Activated CD4-positive, alpha-beta memory T cell treated with anti-CD3 and anti-CD28 coated beads for 36 hours (primary cell): ENCODE measurements around the gene TXNDC16. TPM values are rescaled to one million over a fixed set of nuclear protein-coding genes. Genes with fewer than 3 reads are reported as not detected.
A peak's percentile ranks its signal among the peaks of the same experiment; 100 is the strongest.

Experiments used
- CTCF ChIA-PET: fragments of 350-600 bp; sonication (Branson Sonifier 250); formaldehyde crosslinking; loops from one replicate; lab custom pipeline; 2021; ENCODE audit warnings: antibody characterized with exemption, inconsistent platforms; lab: Charles Lee
- POLR2A ChIA-PET: fragments of 350-600 bp; sonication (Branson Sonifier 250); formaldehyde crosslinking; loops from one replicate; lab custom pipeline; 2021; ENCODE audit warnings: antibody characterized with exemption; lab: Charles Lee
- DNase-seq: peaks from one replicate; pipeline ENCODE4 v3.0.0-alpha.2; 2020
- H3K27ac Mint-ChIP-seq: one replicate; pipeline ENCODE4 v1.8.0; 2021; ENCODE audit warnings: mixed read lengths
- H3K27me3 Mint-ChIP-seq: one replicate; pipeline ENCODE4 v1.8.0; 2021; ENCODE audit warnings: mixed read lengths
- H3K36me3 Mint-ChIP-seq: one replicate; pipeline ENCODE4 v1.8.0; 2021; ENCODE audit warnings: mixed read lengths
- H3K4me1 Mint-ChIP-seq: one replicate; pipeline ENCODE4 v1.8.0; 2021; ENCODE audit warnings: low read depth, mixed read lengths
- H3K4me3 Mint-ChIP-seq: one replicate; pipeline ENCODE4 v1.8.0; 2021; ENCODE audit warnings: mild to moderate bottlenecking, mixed read lengths
- H3K9me3 Mint-ChIP-seq: one replicate; pipeline ENCODE4 v1.8.0; 2021; ENCODE audit warnings: mixed read lengths
- intact Hi-C: fragments of 100-400 bp; cut with micrococcal nuclease; formaldehyde crosslinking; loops from one replicate; pipeline ENCODE4 v1.15.1; 2023
- total RNA-seq, 2 experiments: library from RNA; stranded (reverse); gene quantifications; one replicate each; pipeline ENCODE4 v1.2.3, GENCODE V29; 2021

Gene TXNDC16
- total RNA-seq, 2 experiments from 2014 or later, result 4.3 to 4.8 TPM

GRCh38 chr14:52402812-52403526, 149.3 kb downstream of the TXNDC16 start:
- peak; percentile 51 for DNase-seq
- Mint-ChIP-seq H3K27ac (peak overlapping the region; percentile 16), H3K4me3 (no peak overlapping the region), H3K27me3 (peaks cover 15% of the 10 kb centered on the region), H3K4me1 (peaks cover 59% of the 10 kb centered on the region), H3K9me3 (no peaks in the 10 kb centered on the region), H3K36me3 (peaks cover 4% of the 10 kb centered on the region)
- ChIA-PET POLR2A (interaction anchor here (1.3 to 1.4 kb wide), 3 partner anchors 10 to 78 kb away, joined by 3 to 6 read pairs (median 5); no protein-coding TSS in a partner anchor), CTCF (interaction anchor here (0.6 to 1.6 kb wide), 5 partner anchors 9 to 97 kb away, joined by 3 to 7 read pairs (median 4); no protein-coding TSS in a partner anchor)
- intact Hi-C loops, result loop anchor here (1.0 to 10.0 kb wide), 6 partner anchors 10 to 558 kb away; partner anchors contain the start of genes GPR137C and TXNDC16

GRCh38 chr14:52400846-52401245, 151.5 kb downstream of the TXNDC16 start:
- Mint-ChIP-seq H3K4me1 (peaks cover 57% of the 10 kb centered on the region), H3K36me3 (peaks cover 2% of the 10 kb centered on the region), H3K9me3 (peaks cover 6% of the 10 kb centered on the region), H3K27me3 (peaks cover 15% of the 10 kb centered on the region), H3K27ac (no peak overlapping the region), H3K4me3 (no peak overlapping the region)
- ChIA-PET POLR2A (interaction anchor here (0.7 kb wide), 1 partner anchor 13 kb away, joined by 4 read pairs; no protein-coding TSS in a partner anchor), CTCF (interaction anchor here (0.7 to 2.2 kb wide), 3 partner anchors 50 to 101 kb away, joined by 3 to 7 read pairs (median 4); no protein-coding TSS in a partner anchor)
- DNase-seq, result no peak
- intact Hi-C loops, result loop anchor here (5.0 to 10.0 kb wide), 3 partner anchors 56 to 556 kb away; partner anchors contain the start of genes GPR137C and TXNDC16

- H3K27me3 Mint-ChIP-seq, result peaks cover 15% of the 10 kb centered on the region
- H3K9me3 Mint-ChIP-seq, result peaks cover 8% of the 10 kb centered on the region
- H3K4me3 Mint-ChIP-seq, result no peak overlapping the region
- H3K27ac Mint-ChIP-seq, result no peak overlapping the region
- peaks cover 51% of the 10 kb centered on the region for H3K4me1 Mint-ChIP-seq
- intact Hi-C loops, result loop anchor here (5.0 to 10.0 kb wide), 3 partner anchors 57 to 555 kb away; partner anchors contain the start of genes GPR137C and TXNDC16
- no peak for DNase-seq
- H3K36me3 Mint-ChIP-seq, result peaks cover 2% of the 10 kb centered on the region
- ChIA-PET CTCF (interaction anchor here (0.7 to 2.2 kb wide), 3 partner anchors 49 to 100 kb away, joined by 3 to 7 read pairs (median 4); no protein-coding TSS in a partner anchor), POLR2A (no interaction called here)
Observed at GRCh38 chr14:52399921-52400595, 152.2 kb downstream of the TXNDC16 start.

- ChIA-PET CTCF (no interaction called here), POLR2A (no interaction called here)
- Mint-ChIP-seq H3K9me3 (peaks cover 10% of the 10 kb centered on the region), H3K27ac (no peak overlapping the region), H3K36me3 (peaks cover 2% of the 10 kb centered on the region), H3K27me3 (peaks cover 8% of the 10 kb centered on the region), H3K4me1 (peaks cover 42% of the 10 kb centered on the region), H3K4me3 (no peak overlapping the region)
- intact Hi-C loops, result no loop called here
- DNase-seq, result no peak
Observed at GRCh38 chr14:52399104-52399503, 153.2 kb downstream of the TXNDC16 start.

- H3K27ac Mint-ChIP-seq, result no peak overlapping the region
- H3K36me3 Mint-ChIP-seq, result peaks cover 2% of the 10 kb centered on the region
- H3K4me3 Mint-ChIP-seq, result no peak overlapping the region
- intact Hi-C loops, result no loop called here
- peaks cover 4% of the 10 kb centered on the region for H3K27me3 Mint-ChIP-seq
- peaks cover 10% of the 10 kb centered on the region for H3K9me3 Mint-ChIP-seq
- DNase-seq, result no peak
- ChIA-PET CTCF (no interaction called here), POLR2A (no interaction called here)
- peaks cover 34% of the 10 kb centered on the region for H3K4me1 Mint-ChIP-seq
Observed at GRCh38 chr14:52397844-52398243, 154.5 kb downstream of the TXNDC16 start.

GRCh38 chr14:52395728-52396127, 156.6 kb downstream of the TXNDC16 start:
- intact Hi-C loops, result no loop called here
- no peak for DNase-seq
- H3K36me3 Mint-ChIP-seq, result peaks cover 2% of the 10 kb centered on the region
- H3K4me1 Mint-ChIP-seq, result peaks cover 15% of the 10 kb centered on the region
- no peak overlapping the region for H3K4me3 Mint-ChIP-seq
- ChIA-PET POLR2A (no interaction called here), CTCF (no interaction called here)
- peaks cover 10% of the 10 kb centered on the region for H3K9me3 Mint-ChIP-seq
- no peak overlapping the region for H3K27ac Mint-ChIP-seq
- H3K27me3 Mint-ChIP-seq, result peaks cover 2% of the 10 kb centered on the region

- Mint-ChIP-seq H3K4me1 (peaks cover 2% of the 10 kb centered on the region), H3K36me3 (peaks cover 2% of the 10 kb centered on the region), H3K27ac (no peak overlapping the region), H3K9me3 (peaks cover 7% of the 10 kb centered on the region), H3K4me3 (no peak overlapping the region), H3K27me3 (no peaks in the 10 kb centered on the region)
- intact Hi-C loops, result no loop called here
- POLR2A ChIA-PET, result no interaction called here
- CTCF ChIA-PET, result no interaction called here
- no peak for DNase-seq
Observed at GRCh38 chr14:52391881-52392615, 160.3 kb downstream of the TXNDC16 start.

Other genes starting within 250 kb of the TXNDC16 start
- gene PTGER2, start 238.2 kb downstream of the TXNDC16 start, total RNA-seq, result 10 to 100 TPM; 10.7 to 12.9 TPM
- under 1 TPM; 0.12 to 0.19 TPM for gene GPR137C, start 331 bp upstream of the TXNDC16 start, total RNA-seq
- gene ERO1A, start 143.1 kb upstream of the TXNDC16 start, total RNA-seq, result 100 to 1,000 TPM; 138 to 153 TPM
- 100 to 1,000 TPM; 109 to 110 TPM for gene PSMC6, start 154.7 kb upstream of the TXNDC16 start, total RNA-seq
- 10 to 100 TPM; 15.9 to 17.0 TPM for gene STYX, start 177.7 kb upstream of the TXNDC16 start, total RNA-seq
- 10 to 100 TPM; 30.4 to 31.4 TPM for gene GNPNAT1, start 239.1 kb upstream of the TXNDC16 start, total RNA-seq